Neural cell (in vitro differentiated cells): ENCODE measurements around the gene CPSF2. TPM values are rescaled to one million over a fixed set of nuclear protein-coding genes. Genes with fewer than 3 reads are reported as not detected.
A peak's percentile ranks its signal among the peaks of the same experiment; 100 is the strongest.

Experiments used
- H2AFZ ChIP-seq: fragments of 200-600, 300-800 bp; sonication (generic), shearing (Covaris generic); 2 replicates; pipeline ENCODE4 v1.6.0; 2014; ENCODE audit warnings: low read depth, mild to moderate bottlenecking, antibody characterized with exemption, low read length, moderate library complexity
- H3F3A ChIP-seq: fragments of 200-600 bp; shearing (Covaris generic); 2 replicates; pipeline ENCODE4 v1.6.1; 2016; ENCODE audit warnings: mild to moderate bottlenecking, moderate library complexity, mixed read lengths, antibody characterized with exemption, low read length; ENCODE audit not compliant: insufficient read depth, poor library complexity, severe bottlenecking
- H3K27ac ChIP-seq: fragments of 200-600, 300-800 bp; sonication (generic), shearing (Covaris generic); 2 replicates; pipeline ENCODE4 v1.5.1; 2014; ENCODE audit warnings: mild to moderate bottlenecking, low read length, moderate library complexity
- H3K27me3 ChIP-seq: fragments of 300-800, 200-600 bp; sonication (generic), shearing (Covaris generic); 2 replicates; pipeline ENCODE4 v1.6.0; 2014; ENCODE audit warnings: mild to moderate bottlenecking, low read depth, low read length, moderate library complexity; ENCODE audit not compliant: insufficient read depth
- H3K36me3 ChIP-seq: fragments of 300-800, 200-600 bp; sonication (generic), shearing (Covaris generic); 2 replicates; pipeline ENCODE4 v1.5.1; 2014; ENCODE audit warnings: mild to moderate bottlenecking, antibody characterized with exemption, low read length, moderate library complexity; ENCODE audit not compliant: insufficient read depth
- H3K4me2 ChIP-seq: fragments of 300-800, 200-600 bp; sonication (generic), shearing (Covaris generic); 2 replicates; pipeline ENCODE4 v1.6.0; 2014; ENCODE audit warnings: mild to moderate bottlenecking, low read length
- H3K4me3 ChIP-seq: fragments of 300-800, 200-600 bp; sonication (generic), shearing (Covaris generic); 2 replicates; pipeline ENCODE4 v1.5.1; 2014; ENCODE audit warnings: mild to moderate bottlenecking, low read length, moderate library complexity
- H3K79me2 ChIP-seq: fragments of 200-600 bp; shearing (Covaris generic); replicated peaks from 2 replicates; pipeline ENCODE4 v1.6.0; 2014; ENCODE audit warnings: mild to moderate bottlenecking, low read length, moderate library complexity; ENCODE audit not compliant: insufficient read depth
- H3K9ac ChIP-seq: fragments of 300-800, 200-600 bp; sonication (generic), shearing (Covaris generic); 2 replicates; pipeline ENCODE4 v1.6.1; 2016; ENCODE audit warnings: mild to moderate bottlenecking, low read length, mixed read lengths
- H3K9me2 ChIP-seq: fragments of 200-600 bp; shearing (Covaris generic); 2 replicates; pipeline ENCODE4 v1.6.1; 2016; ENCODE audit warnings: mild to moderate bottlenecking, low read length, mixed read lengths; ENCODE audit not compliant: insufficient read depth
- H3K9me3 ChIP-seq: fragments of 200-600, 300-800 bp; sonication (generic), shearing (Covaris generic); 2 replicates; pipeline ENCODE4 v1.6.1; 2016; ENCODE audit warnings: mild to moderate bottlenecking, mixed run types, low read length, moderate library complexity, mixed read lengths
- H4K20me1 ChIP-seq: fragments of 200-600 bp; shearing (Covaris generic); 2 replicates; pipeline ENCODE4 v1.6.1; 2016; ENCODE audit warnings: mild to moderate bottlenecking, mixed run types; ENCODE audit not compliant: insufficient read depth
- CTCF ChIP-seq: fragments of 450-650 bp; IDR thresholded peaks from 2 replicates; pipeline ENCODE4 v1.5.1; 2014; ENCODE audit warnings: antibody characterized with exemption, mild to moderate bottlenecking, moderate library complexity; ENCODE audit not compliant: poor library complexity, severe bottlenecking
- EP300 ChIP-seq: fragments of 450-650 bp; conservative IDR thresholded peaks from 2 replicates; pipeline ENCODE4 v1.6.1; 2014; ENCODE audit warnings: antibody characterized with exemption, mild to moderate bottlenecking, moderate library complexity; ENCODE audit not compliant: poor library complexity, severe bottlenecking
- EZH2 ChIP-seq: fragments of 200-600, 300-800 bp; shearing (Covaris generic), sonication (generic); IDR thresholded peaks from 2 replicates; pipeline ENCODE4 v1.6.1; 2014; ENCODE audit warnings: antibody characterized with exemption, low read length, borderline replicate concordance, mild to moderate bottlenecking; ENCODE audit not compliant: insufficient read depth, poor library complexity, severe bottlenecking
- MXI1 ChIP-seq: fragments of 450-650 bp; conservative IDR thresholded peaks from 2 replicates; pipeline ENCODE4 v1.6.1; 2014; ENCODE audit warnings: antibody characterized with exemption, mild to moderate bottlenecking; ENCODE audit not compliant: poor library complexity, severe bottlenecking
- POLR2AphosphoS5 ChIP-seq: IDR thresholded peaks from 2 replicates; pipeline ENCODE4 v1.6.1; 2012
- RAD21 ChIP-seq: fragments of 450-650 bp; conservative IDR thresholded peaks from 2 replicates; pipeline ENCODE4 v1.6.1; 2014; ENCODE audit warnings: antibody characterized with exemption, mild to moderate bottlenecking, moderate library complexity
- REST ChIP-seq: IDR thresholded peaks from 2 replicates; pipeline ENCODE4 v1.6.1; 2012; ENCODE audit warnings: borderline replicate concordance
- SMC3 ChIP-seq: fragments of 450-650 bp; conservative IDR thresholded peaks from 2 replicates; pipeline ENCODE4 v1.6.1; 2014; ENCODE audit warnings: antibody characterized with exemption, mild to moderate bottlenecking, moderate library complexity; ENCODE audit not compliant: poor library complexity
- TAF1 ChIP-seq: IDR thresholded peaks from 2 replicates; pipeline ENCODE4 v1.6.1; 2012; ENCODE audit warnings: low read depth
- polyA plus RNA-seq: library from polyadenylated mRNA; depleted of rRNA; stranded (reverse); fragments of >200 nt; gene quantifications from 2 replicates; pipeline ENCODE4 v1.2.3, GENCODE V29; 2014

The CPSF2 gene
- polyA plus RNA-seq, 1 donor from 2014 or later: 18.5 TPM

- H3K9me2 ChIP-seq: no peaks in the 10 kb centered on the region
- H4K20me1 ChIP-seq: no peaks in the 10 kb centered on the region
- no peaks in the 10 kb centered on the region for H3K27me3 ChIP-seq
- H3K9me3 ChIP-seq: no peaks in the 10 kb centered on the region
- no peak overlapping the region for H3K27ac ChIP-seq
- no peak overlapping the region for H3K4me2 ChIP-seq
- no peak overlapping the region for H3K9ac ChIP-seq
- H2AFZ ChIP-seq: no peak overlapping the region
- TF ChIP-seq CTCF: no peak
- no peak for TF ChIP-seq RAD21
- TF ChIP-seq POLR2AphosphoS5: no peak
- TF ChIP-seq EP300: no peak
- TF ChIP-seq REST: no peak
- TF ChIP-seq EZH2: no peak
- TF ChIP-seq MXI1: no peak
- no peak for TF ChIP-seq SMC3
- TF ChIP-seq TAF1: no peak
- no peaks in the 10 kb centered on the region for H3F3A ChIP-seq
- H3K4me3 ChIP-seq: no peak overlapping the region
- no peaks in the 10 kb centered on the region for H3K79me2 ChIP-seq
- H3K36me3 ChIP-seq: no peaks in the 10 kb centered on the region
Measured at GRCh38 chr14:92088494-92088893, 33.3 kb upstream of the CPSF2 start.

GRCh38 chr14:92093320-92093719 is 28.4 kb upstream of the CPSF2 start:
- Histone ChIP-seq H4K20me1 (no peaks in the 10 kb centered on the region), H3K9me2 (no peaks in the 10 kb centered on the region), H3K4me3 (no peak overlapping the region), H3K27ac (no peak overlapping the region), H2AFZ (no peak overlapping the region), H3K9ac (no peak overlapping the region), H3K27me3 (no peaks in the 10 kb centered on the region), H3K36me3 (no peaks in the 10 kb centered on the region), H3K79me2 (peaks cover 7% of the 10 kb centered on the region), H3K9me3 (no peaks in the 10 kb centered on the region), H3K4me2 (no peak overlapping the region), H3F3A (no peaks in the 10 kb centered on the region)
- peak; percentile 29 for TF ChIP-seq SMC3
- peak; percentile 27 for TF ChIP-seq RAD21
- TF ChIP-seq EZH2: no peak

DNA sequence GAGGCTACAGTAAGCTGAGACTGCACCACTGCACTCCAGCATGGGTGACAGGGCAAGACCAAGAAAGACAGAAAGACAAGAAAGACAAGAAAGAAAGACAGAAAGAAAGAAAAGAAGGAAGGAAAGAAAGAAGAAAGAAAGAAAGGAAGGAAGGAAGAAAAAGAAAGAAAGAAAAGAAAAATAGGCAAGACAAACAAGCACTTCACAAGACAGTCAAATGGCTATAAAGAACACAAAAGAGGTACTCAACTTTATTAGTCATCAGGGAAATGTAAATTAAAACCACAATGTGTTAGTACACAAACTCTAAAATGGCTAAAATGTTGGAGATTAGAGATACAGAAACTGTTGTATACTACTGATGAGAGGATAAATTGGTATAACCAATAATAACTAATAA is 22.0 kb upstream of the CPSF2 start:
- Histone ChIP-seq H3K9me3 (no peaks in the 10 kb centered on the region), H3K27ac (no peak overlapping the region), H3F3A (no peaks in the 10 kb centered on the region)

More for the DNA sequence above, 22.0 kb upstream of the CPSF2 start:
- Histone ChIP-seq H3K9me2 (no peaks in the 10 kb centered on the region), H4K20me1 (no peaks in the 10 kb centered on the region), H3K27me3 (no peaks in the 10 kb centered on the region), H3K4me2 (no peak overlapping the region), H2AFZ (no peak overlapping the region), H3K9ac (no peak overlapping the region), H3K79me2 (peaks cover 64% of the 10 kb centered on the region), H3K36me3 (no peaks in the 10 kb centered on the region), H3K4me3 (no peak overlapping the region)
- TF ChIP-seq POLR2AphosphoS5 (no peak), EZH2 (no peak), RAD21 (no peak), REST (no peak), EP300 (no peak), TAF1 (no peak), SMC3 (no peak)
